ENCODE results near the gene RAD51. TPM values are rescaled to one million over a fixed set of nuclear protein-coding genes. Genes with fewer than 3 reads are reported as not detected.

The RAD51 gene
- total RNA-seq, 1 experiment from 2014 or later, result 22.5 TPM

DNA sequence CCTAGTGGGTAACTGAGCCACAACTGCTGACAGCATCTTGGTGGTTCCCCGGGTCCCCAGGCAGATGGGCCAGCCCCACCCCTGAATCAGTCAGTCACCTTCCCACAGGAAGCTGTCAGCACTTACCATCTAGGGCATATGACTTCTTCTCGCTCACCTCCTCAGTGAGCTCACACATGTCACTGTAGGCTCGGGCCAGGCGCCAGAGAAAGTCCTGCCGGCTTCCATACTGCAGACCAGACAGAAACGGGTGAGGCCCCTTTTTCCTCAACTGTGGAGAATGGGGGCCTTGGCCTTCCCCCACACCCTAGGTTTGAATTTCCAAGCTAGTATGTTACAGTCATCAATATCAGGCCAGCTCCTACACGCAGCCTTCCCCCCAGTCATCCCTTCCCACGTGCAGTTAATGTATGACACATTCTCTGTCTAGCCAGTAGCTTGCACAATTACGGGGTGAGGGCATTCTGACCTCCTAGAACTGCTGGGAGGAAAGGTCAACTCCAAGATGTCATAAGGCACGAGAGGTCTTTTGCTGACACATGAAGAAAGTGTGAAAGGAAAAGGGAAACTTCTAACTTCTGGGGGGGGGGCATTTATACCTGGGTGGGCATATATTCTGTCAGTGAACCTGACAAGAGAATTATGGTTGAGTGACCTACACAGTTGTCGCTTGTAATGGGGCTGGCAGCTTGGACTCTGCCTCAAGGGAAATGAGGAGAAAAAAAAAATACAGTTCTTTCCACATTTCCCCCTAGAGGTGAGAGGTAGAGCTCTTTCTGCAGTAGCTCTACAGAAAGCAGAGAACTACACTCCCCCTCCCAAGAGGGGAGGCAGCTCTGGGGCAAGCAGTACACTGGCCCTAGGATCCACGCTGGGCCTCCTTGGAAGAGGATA, 49.2 kb downstream of the RAD51 start:
- DNase-seq, result no peak
- Histone ChIP-seq H3K4me3 (no peak overlapping the region), H3K4me2 (no peak overlapping the region), H2AFZ (no peak overlapping the region), H4K20me1 (ENCODE audit: insufficient read depth) (no peaks in the 10 kb centered on the region), H3K79me2 (ENCODE audit: low read depth) (no peaks in the 10 kb centered on the region), H3F3A (ENCODE audit: insufficient read depth, low read depth) (peaks cover 9% of the 10 kb centered on the region; the same call in 1 of the 2 replicates), H3K9me3 (ENCODE audit: insufficient read depth, low read depth) (no peaks in the 10 kb centered on the region), H3K27me3 (ENCODE audit: insufficient read depth, low read depth) (no peaks in the 10 kb centered on the region), H3K36me3 (ENCODE audit: low read depth) (no peaks in the 10 kb centered on the region), H3K4me1 (replicated peaks; ENCODE audit: insufficient read depth) (no peaks in the 10 kb centered on the region), H3K27ac (no peak overlapping the region), H3K9me2 (ENCODE audit: insufficient read depth) (no peaks in the 10 kb centered on the region)
- ChIA-PET CTCF (interaction anchor here (0.5 to 0.6 kb wide), 2 partner anchors 93 to 154 kb away, joined by 3 read pairs; no protein-coding TSS in a partner anchor), POLR2A (ENCODE audit: unreplicated experiment) (no interaction called here)
- no TSS peak for BruUV-seq (replicated peaks)
- TF ChIP-seq, protein P1, sequence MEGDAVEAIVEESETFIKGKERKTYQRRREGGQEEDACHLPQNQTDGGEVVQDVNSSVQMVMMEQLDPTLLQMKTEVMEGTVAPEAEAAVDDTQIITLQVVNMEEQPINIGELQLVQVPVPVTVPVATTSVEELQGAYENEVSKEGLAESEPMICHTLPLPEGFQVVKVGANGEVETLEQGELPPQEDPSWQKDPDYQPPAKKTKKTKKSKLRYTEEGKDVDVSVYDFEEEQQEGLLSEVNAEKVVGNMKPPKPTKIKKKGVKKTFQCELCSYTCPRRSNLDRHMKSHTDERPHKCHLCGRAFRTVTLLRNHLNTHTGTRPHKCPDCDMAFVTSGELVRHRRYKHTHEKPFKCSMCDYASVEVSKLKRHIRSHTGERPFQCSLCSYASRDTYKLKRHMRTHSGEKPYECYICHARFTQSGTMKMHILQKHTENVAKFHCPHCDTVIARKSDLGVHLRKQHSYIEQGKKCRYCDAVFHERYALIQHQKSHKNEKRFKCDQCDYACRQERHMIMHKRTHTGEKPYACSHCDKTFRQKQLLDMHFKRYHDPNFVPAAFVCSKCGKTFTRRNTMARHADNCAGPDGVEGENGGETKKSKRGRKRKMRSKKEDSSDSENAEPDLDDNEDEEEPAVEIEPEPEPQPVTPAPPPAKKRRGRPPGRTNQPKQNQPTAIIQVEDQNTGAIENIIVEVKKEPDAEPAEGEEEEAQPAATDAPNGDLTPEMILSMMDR (conservative IDR thresholded peaks at IDR 0.05), result no peak
- TF ChIP-seq EZH2 (IDR thresholded peaks at IDR 0.05; ENCODE audit: low read depth), result no peak
- intact Hi-C loops (cut with micrococcal nuclease; ENCODE audit: unreplicated experiment), result no loop called here

DNA sequence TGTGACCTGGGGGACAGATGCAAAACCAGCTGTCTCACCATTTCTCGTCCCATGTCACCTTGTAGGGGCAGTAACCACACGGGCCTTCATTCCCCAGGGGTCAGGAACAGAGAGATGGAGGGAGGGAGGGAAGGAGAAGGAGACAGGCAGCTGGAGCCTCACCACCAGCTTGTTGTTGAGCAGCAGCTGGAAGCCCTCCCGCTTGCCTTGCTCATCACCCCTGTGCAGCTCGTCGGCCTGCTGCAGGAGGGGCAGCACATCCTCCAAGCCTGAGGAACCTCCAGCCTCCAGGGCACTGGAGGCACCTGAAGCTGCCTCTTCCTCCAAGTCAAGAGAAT, 49.8 kb downstream of the RAD51 start:
- H3K27ac ChIP-seq, result no peak overlapping the region
- DNase-seq, result no peak
- no peaks in the 10 kb centered on the region for H3K4me1 ChIP-seq (replicated peaks; ENCODE audit: insufficient read depth)
- H4K20me1 ChIP-seq (ENCODE audit: insufficient read depth), result no peaks in the 10 kb centered on the region
- H3K9me3 ChIP-seq (ENCODE audit: insufficient read depth, low read depth), result no peaks in the 10 kb centered on the region
- H3K27me3 ChIP-seq (ENCODE audit: insufficient read depth, low read depth), result no peaks in the 10 kb centered on the region
- peaks cover 9% of the 10 kb centered on the region; the same call in 1 of the 2 replicates for H3F3A ChIP-seq (ENCODE audit: insufficient read depth, low read depth)
- H3K9me2 ChIP-seq (ENCODE audit: insufficient read depth), result no peaks in the 10 kb centered on the region
- H3K79me2 ChIP-seq (ENCODE audit: low read depth), result no peaks in the 10 kb centered on the region
- POLR2A ChIA-PET (ENCODE audit: unreplicated experiment), result no interaction called here
- no peak overlapping the region for H3K4me3 ChIP-seq
- H3K4me2 ChIP-seq, result no peak overlapping the region
- BruUV-seq (replicated peaks), result no TSS peak
- CTCF ChIA-PET, result interaction anchor here (0.5 to 0.6 kb wide), 2 partner anchors 94 to 155 kb away, joined by 3 read pairs; no protein-coding TSS in a partner anchor
- TF ChIP-seq, protein P1 (conservative IDR thresholded peaks at IDR 0.05), result no peak
- TF ChIP-seq EZH2 (IDR thresholded peaks at IDR 0.05; ENCODE audit: low read depth), result no peak
- H3K36me3 ChIP-seq (ENCODE audit: low read depth), result no peaks in the 10 kb centered on the region
- intact Hi-C loops (cut with micrococcal nuclease; ENCODE audit: unreplicated experiment), result no loop called here
- no peak overlapping the region for H2AFZ ChIP-seq

DNA sequence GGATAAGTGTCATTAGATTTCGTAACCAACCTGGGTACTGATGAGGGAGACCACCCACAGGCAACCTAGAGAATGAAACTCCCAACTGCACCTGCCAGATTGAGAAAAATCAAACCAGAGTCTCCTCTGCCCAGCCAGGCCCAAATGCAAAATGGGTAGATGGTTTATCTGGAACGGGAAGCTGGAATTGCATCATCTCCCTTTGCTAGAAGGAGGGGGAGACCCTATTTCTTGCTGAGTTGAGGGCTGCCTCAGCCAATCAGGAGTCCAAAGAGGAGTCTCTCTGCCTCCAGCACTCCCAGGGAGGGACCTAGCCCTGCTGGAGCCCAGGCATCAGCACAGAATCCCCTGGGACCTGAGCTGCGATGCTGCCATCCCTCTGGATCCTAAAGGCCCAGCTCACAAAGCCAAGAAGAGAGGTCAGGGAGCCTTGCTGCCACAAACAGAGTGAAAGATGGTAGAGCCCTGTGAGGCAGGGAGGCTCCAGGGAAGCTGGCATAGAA, 52.0 kb downstream of the RAD51 start:
- POLR2A ChIA-PET (ENCODE audit: unreplicated experiment), result interaction anchor here (0.6 to 0.7 kb wide), 2 partner anchors 20 to 30 kb away, joined by 3 to 9 read pairs; no protein-coding TSS in a partner anchor
- DNase-seq, result no peak
- CTCF ChIA-PET, result interaction anchor here (0.5 to 1.3 kb wide), 14 partner anchors 11 to 400 kb away, joined by 3 to 16 read pairs (median 4); no protein-coding TSS in a partner anchor

More for the DNA sequence above, 52.0 kb downstream of the RAD51 start:
- no peak overlapping the region for H3K4me3 ChIP-seq
- no peak overlapping the region for H3K4me2 ChIP-seq
- no peaks in the 10 kb centered on the region for H3K9me3 ChIP-seq (ENCODE audit: insufficient read depth, low read depth)
- H3K79me2 ChIP-seq (ENCODE audit: low read depth), result no peaks in the 10 kb centered on the region
- no peak overlapping the region for H2AFZ ChIP-seq
- no peaks in the 10 kb centered on the region for H3K4me1 ChIP-seq (replicated peaks; ENCODE audit: insufficient read depth)
- intact Hi-C loops (cut with micrococcal nuclease; ENCODE audit: unreplicated experiment), result loop anchor here (1.0 kb wide), 3 partner anchors 35 to 147 kb away; partner anchors contain the start of gene VPS18
- no peaks in the 10 kb centered on the region for H4K20me1 ChIP-seq (ENCODE audit: insufficient read depth)
- no TSS peak for BruUV-seq (replicated peaks)
- no peaks in the 10 kb centered on the region for H3K9me2 ChIP-seq (ENCODE audit: insufficient read depth)
- no peaks in the 10 kb centered on the region for H3K27me3 ChIP-seq (ENCODE audit: insufficient read depth, low read depth)
- no peaks in the 10 kb centered on the region for H3K36me3 ChIP-seq (ENCODE audit: low read depth)
- no peak overlapping the region for H3K27ac ChIP-seq
- H3F3A ChIP-seq (ENCODE audit: insufficient read depth, low read depth), result peaks cover 9% of the 10 kb centered on the region; the same call in 1 of the 2 replicates
- TF ChIP-seq EZH2 (IDR thresholded peaks at IDR 0.05; ENCODE audit: low read depth), result no peak
- TF ChIP-seq, protein P1 (conservative IDR thresholded peaks at IDR 0.05), result no peak

Data from PC-9 (cell line).